ENCODE data around the gene SEMA3B.

Gene SEMA3B

GRCh38 chr3:50292159-50293078 is 23.5 kb downstream of the SEMA3B start, which contains the start of gene IFRD2:
Gene IFRD2, minus strand, starts transcription at chr3:50292429. Its CDS starts 155 bp downstream, at chr3:50292274.
- peak; percentile 88 to 94 (median 93) for DNase-seq
- H3K9me3 ChIP-seq (ENCODE audit: control insufficient read depth, low read length), result no peaks in the 10 kb centered on the region
- H3K27me3 ChIP-seq (replicated peaks; ENCODE audit: control insufficient read depth, insufficient read depth, low read length, poor library complexity, severe bottlenecking), result no peaks in the 10 kb centered on the region
- H3K4me3 ChIP-seq (ENCODE audit: insufficient read depth, low read depth, low read length, poor library complexity, severe bottlenecking), result peak within 1 kb of the TSS; percentile 96
- H3K36me3 ChIP-seq (ENCODE audit: control insufficient read depth, insufficient read depth, low read length), result peaks cover 29% of the 10 kb centered on the region
- peak within 1 kb of the TSS; percentile 76 for H3K27ac ChIP-seq (ENCODE audit: insufficient read depth, low read length, poor library complexity, severe bottlenecking)
- peaks cover 17% of the 10 kb centered on the region for H3K4me1 ChIP-seq (ENCODE audit: control insufficient read depth, insufficient read depth, low read length, poor library complexity, severe bottlenecking)

- Histone ChIP-seq H3K27ac (ENCODE audit: insufficient read depth, low read length, poor library complexity, severe bottlenecking) (peak overlapping the region; percentile 76), H3K27me3 (replicated peaks; ENCODE audit: control insufficient read depth, insufficient read depth, low read length, poor library complexity, severe bottlenecking) (no peaks in the 10 kb centered on the region), H3K36me3 (ENCODE audit: control insufficient read depth, insufficient read depth, low read length) (peaks cover 21% of the 10 kb centered on the region), H3K9me3 (ENCODE audit: control insufficient read depth, low read length) (no peaks in the 10 kb centered on the region), H3K4me1 (ENCODE audit: control insufficient read depth, insufficient read depth, low read length, poor library complexity, severe bottlenecking) (peaks cover 20% of the 10 kb centered on the region), H3K4me3 (ENCODE audit: insufficient read depth, low read depth, low read length, poor library complexity, severe bottlenecking) (no peak overlapping the region)
- no peak for DNase-seq
Observed at GRCh38 chr3:50293079-50293801, 24.3 kb downstream of the SEMA3B start.

- Histone ChIP-seq H3K4me3 (ENCODE audit: insufficient read depth, low read depth, low read length, poor library complexity, severe bottlenecking) (no peak overlapping the region), H3K9me3 (ENCODE audit: control insufficient read depth, low read length) (no peaks in the 10 kb centered on the region), H3K27ac (ENCODE audit: insufficient read depth, low read length, poor library complexity, severe bottlenecking) (no peak overlapping the region), H3K36me3 (ENCODE audit: control insufficient read depth, insufficient read depth, low read length) (peaks cover 13% of the 10 kb centered on the region), H3K4me1 (ENCODE audit: control insufficient read depth, insufficient read depth, low read length, poor library complexity, severe bottlenecking) (peaks cover 27% of the 10 kb centered on the region), H3K27me3 (replicated peaks; ENCODE audit: control insufficient read depth, insufficient read depth, low read length, poor library complexity, severe bottlenecking) (no peaks in the 10 kb centered on the region)
- no peak for DNase-seq
Observed at GRCh38 chr3:50294089-50294488, 25.1 kb downstream of the SEMA3B start.

- no peak for DNase-seq
- no peaks in the 10 kb centered on the region for H3K9me3 ChIP-seq (ENCODE audit: control insufficient read depth, low read length)
- no peaks in the 10 kb centered on the region for H3K27me3 ChIP-seq (replicated peaks; ENCODE audit: control insufficient read depth, insufficient read depth, low read length, poor library complexity, severe bottlenecking)
- no peak overlapping the region for H3K27ac ChIP-seq (ENCODE audit: insufficient read depth, low read length, poor library complexity, severe bottlenecking)
- peaks cover 30% of the 10 kb centered on the region for H3K4me1 ChIP-seq (ENCODE audit: control insufficient read depth, insufficient read depth, low read length, poor library complexity, severe bottlenecking)
- H3K4me3 ChIP-seq (ENCODE audit: insufficient read depth, low read depth, low read length, poor library complexity, severe bottlenecking), result no peak overlapping the region
- H3K36me3 ChIP-seq (ENCODE audit: control insufficient read depth, insufficient read depth, low read length), result peaks cover 6% of the 10 kb centered on the region
Observed at GRCh38 chr3:50294492-50295403, 25.8 kb downstream of the SEMA3B start.

- Histone ChIP-seq H3K36me3 (ENCODE audit: control insufficient read depth, insufficient read depth, low read length) (no peaks in the 10 kb centered on the region), H3K27ac (ENCODE audit: insufficient read depth, low read length, poor library complexity, severe bottlenecking) (no peak overlapping the region), H3K4me3 (ENCODE audit: insufficient read depth, low read depth, low read length, poor library complexity, severe bottlenecking) (no peak overlapping the region), H3K9me3 (ENCODE audit: control insufficient read depth, low read length) (no peaks in the 10 kb centered on the region), H3K4me1 (ENCODE audit: control insufficient read depth, insufficient read depth, low read length, poor library complexity, severe bottlenecking) (peaks cover 38% of the 10 kb centered on the region), H3K27me3 (replicated peaks; ENCODE audit: control insufficient read depth, insufficient read depth, low read length, poor library complexity, severe bottlenecking) (no peaks in the 10 kb centered on the region)
- DNase-seq, result no peak
Observed at GRCh38 chr3:50295553-50296431, 26.8 kb downstream of the SEMA3B start.

- Histone ChIP-seq H3K36me3 (ENCODE audit: control insufficient read depth, insufficient read depth, low read length) (no peaks in the 10 kb centered on the region), H3K27ac (ENCODE audit: insufficient read depth, low read length, poor library complexity, severe bottlenecking) (no peak overlapping the region), H3K9me3 (ENCODE audit: control insufficient read depth, low read length) (no peaks in the 10 kb centered on the region), H3K27me3 (replicated peaks; ENCODE audit: control insufficient read depth, insufficient read depth, low read length, poor library complexity, severe bottlenecking) (no peaks in the 10 kb centered on the region), H3K4me3 (ENCODE audit: insufficient read depth, low read depth, low read length, poor library complexity, severe bottlenecking) (no peak overlapping the region), H3K4me1 (ENCODE audit: control insufficient read depth, insufficient read depth, low read length, poor library complexity, severe bottlenecking) (peaks cover 31% of the 10 kb centered on the region)
- no peak for DNase-seq
Observed at GRCh38 chr3:50296721-50297383, 27.9 kb downstream of the SEMA3B start.

GRCh38 chr3:50297384-50297775 is 28.4 kb downstream of the SEMA3B start:
- Histone ChIP-seq H3K27ac (ENCODE audit: insufficient read depth, low read length, poor library complexity, severe bottlenecking) (peak overlapping the region; percentile 4), H3K9me3 (ENCODE audit: control insufficient read depth, low read length) (no peaks in the 10 kb centered on the region), H3K27me3 (replicated peaks; ENCODE audit: control insufficient read depth, insufficient read depth, low read length, poor library complexity, severe bottlenecking) (no peaks in the 10 kb centered on the region), H3K4me3 (ENCODE audit: insufficient read depth, low read depth, low read length, poor library complexity, severe bottlenecking) (no peak overlapping the region), H3K36me3 (ENCODE audit: control insufficient read depth, insufficient read depth, low read length) (no peaks in the 10 kb centered on the region), H3K4me1 (ENCODE audit: control insufficient read depth, insufficient read depth, low read length, poor library complexity, severe bottlenecking) (peaks cover 30% of the 10 kb centered on the region)
- no peak for DNase-seq

- H3K9me3 ChIP-seq (ENCODE audit: control insufficient read depth, low read length), result no peaks in the 10 kb centered on the region
- H3K27me3 ChIP-seq (replicated peaks; ENCODE audit: control insufficient read depth, insufficient read depth, low read length, poor library complexity, severe bottlenecking), result no peaks in the 10 kb centered on the region
- peaks cover 23% of the 10 kb centered on the region for H3K4me1 ChIP-seq (ENCODE audit: control insufficient read depth, insufficient read depth, low read length, poor library complexity, severe bottlenecking)
- H3K4me3 ChIP-seq (ENCODE audit: insufficient read depth, low read depth, low read length, poor library complexity, severe bottlenecking), result peak overlapping the region; percentile 67
- no peak for DNase-seq
- H3K27ac ChIP-seq (ENCODE audit: insufficient read depth, low read length, poor library complexity, severe bottlenecking), result peak overlapping the region; percentile 90
- no peaks in the 10 kb centered on the region for H3K36me3 ChIP-seq (ENCODE audit: control insufficient read depth, insufficient read depth, low read length)
Observed at GRCh38 chr3:50297896-50298725, 29.2 kb downstream of the SEMA3B start.
